CD14-positive monocyte (primary cell): Measurements from ENCODE around the gene ANTKMT. TPM values are rescaled to one million over a fixed set of nuclear protein-coding genes. Genes with fewer than 3 reads are reported as not detected.

ENCODE experiments used
- DNase-seq, 3 donors: peaks; one replicate each; pipeline ENCODE4 v3.0.0-alpha.2; 2011 to 2022
- H2AFZ ChIP-seq: 2 replicates; pipeline ENCODE4 v1.6.0; 2012; ENCODE audit warnings: mild to moderate bottlenecking, low read depth, low read length, inconsistent platforms; ENCODE audit not compliant: insufficient read depth, poor library complexity, severe bottlenecking
- H3K27ac ChIP-seq, 2 donors: 1 replicate in 1 of 2; 2 replicates in 1 of 2; pipeline ENCODE4 v1.5.1; 2012 to 2013; ENCODE audit warnings: low read length in 2 of 2, control low read depth in 1 of 2, inconsistent platforms in 1 of 2, low read depth in 1 of 2, mild to moderate bottlenecking in 1 of 2
- H3K27me3 ChIP-seq, 2 donors: one replicate each; pipeline versions ENCODE4 v1.6.0 to v1.6.1; 2011 to 2013; ENCODE audit warnings: low read length in 2 of 2; ENCODE audit not compliant: control insufficient read depth in 2 of 2, insufficient read depth in 2 of 2
- H3K36me3 ChIP-seq, 2 donors: replicated peaks in 1 of 2; 1 replicate in 1 of 2; 2 replicates in 1 of 2; pipeline versions ENCODE4 v1.5.1 to v1.6.1; 2012 to 2013; ENCODE audit warnings: low read length in 2 of 2, control low read depth in 1 of 2, inconsistent platforms in 1 of 2, mild to moderate bottlenecking in 1 of 2; ENCODE audit not compliant: insufficient read depth in 2 of 2, control insufficient read depth in 1 of 2
- H3K4me1 ChIP-seq, 2 donors: 1 replicate in 1 of 2; 2 replicates in 1 of 2; pipeline versions ENCODE4 v1.5.1 to v1.6.1; 2012 to 2013; ENCODE audit warnings: low read length in 2 of 2, control low read depth in 1 of 2, inconsistent platforms in 1 of 2, mild to moderate bottlenecking in 1 of 2, moderate library complexity in 1 of 2; ENCODE audit not compliant: insufficient read depth in 2 of 2, control insufficient read depth in 1 of 2
- H3K4me2 ChIP-seq: replicated peaks from 2 replicates; pipeline ENCODE3; 2012; ENCODE audit warnings: low read length, moderate library complexity, mild to moderate bottlenecking; ENCODE audit not compliant: poor library complexity, severe bottlenecking; ENCODE audit errors: extremely low read depth
- H3K4me3 ChIP-seq, 3 experiments: fragments of 200-600 bp in 1 of 3; sonication (generic) in 1 of 3; replicated peaks in 1 of 3; 1 replicate in 2 of 3; 2 replicates in 1 of 3; pipeline ENCODE4 v1.5.1; 2011 to 2013; ENCODE audit warnings: low read length in 3 of 3, mild to moderate bottlenecking in 3 of 3, control low read depth in 2 of 3, low read depth in 2 of 3, inconsistent platforms in 1 of 3, moderate library complexity in 1 of 3
- H3K79me2 ChIP-seq: 2 replicates; pipeline ENCODE4 v1.6.0; 2012; ENCODE audit warnings: mild to moderate bottlenecking, control low read depth, inconsistent platforms, low read length, moderate library complexity; ENCODE audit not compliant: insufficient read depth
- H3K9ac ChIP-seq: 2 replicates; pipeline ENCODE4 v1.6.0; 2017; ENCODE audit warnings: low read length, mild to moderate bottlenecking; ENCODE audit not compliant: insufficient read depth, poor library complexity, severe bottlenecking
- H3K9me3 ChIP-seq, 2 donors: replicated peaks in 1 of 2; 1 replicate in 1 of 2; 2 replicates in 1 of 2; pipeline versions ENCODE4 v1.5.1 to v1.6.1; 2012 to 2013; ENCODE audit warnings: low read length in 2 of 2, control low read depth in 1 of 2; ENCODE audit not compliant: control insufficient read depth in 1 of 2, insufficient read depth in 1 of 2
- H4K20me1 ChIP-seq: 2 replicates; pipeline ENCODE4 v1.6.0; 2012; ENCODE audit warnings: mild to moderate bottlenecking, low read length, control low read depth, moderate library complexity; ENCODE audit not compliant: insufficient read depth
- H3K27ac Mint-ChIP-seq, 7 donors: one replicate each; pipeline ENCODE4 v1.8.0; 2020; ENCODE audit warnings: mild to moderate bottlenecking in 7 of 7, mixed read lengths in 7 of 7, moderate library complexity in 6 of 7, inconsistent platforms in 2 of 7
- H3K27me3 Mint-ChIP-seq, 3 donors: one replicate each; pipeline ENCODE4 v1.8.0; 2021 to 2022; ENCODE audit warnings: low read depth in 3 of 3, mild to moderate bottlenecking in 3 of 3, mixed read lengths in 3 of 3, moderate library complexity in 3 of 3, inconsistent platforms in 1 of 3
- H3K36me3 Mint-ChIP-seq, 2 donors: one replicate each; pipeline ENCODE4 v1.8.0; 2020; ENCODE audit warnings: mixed read lengths in 2 of 2, inconsistent platforms in 1 of 2, mild to moderate bottlenecking in 1 of 2
- H3K4me1 Mint-ChIP-seq: one replicate; pipeline ENCODE4 v1.8.0; 2020; ENCODE audit warnings: mild to moderate bottlenecking, mixed read lengths
- H3K4me3 Mint-ChIP-seq, 2 donors: one replicate each; pipeline ENCODE4 v1.8.0; 2020; ENCODE audit warnings: mild to moderate bottlenecking in 2 of 2, mixed read lengths in 2 of 2, moderate library complexity in 1 of 2
- H3K9me3 Mint-ChIP-seq, 7 donors: one replicate each; pipeline ENCODE4 v1.8.0; 2020 to 2022; ENCODE audit warnings: mixed read lengths in 7 of 7, mild to moderate bottlenecking in 6 of 7, moderate library complexity in 6 of 7, inconsistent platforms in 2 of 7
- WGBS: methylation state at CpG from one replicate; pipeline ENCODE4 v1.1.5; 2013; ENCODE audit warnings: missing lambda C conversion rate; ENCODE audit not compliant: insufficient coverage; 5-methylcytosine and 5-hydroxymethylcytosine counted together
- intact Hi-C, 2 donors: fragments of 100-400 bp; cut with micrococcal nuclease; formaldehyde crosslinking; loops; one replicate each; pipeline versions ENCODE4 v1.15.0 to v1.15.1; 2023
- polyA plus RNA-seq, 3 donors: library from polyadenylated mRNA; depleted of rRNA in 1 of 3; unstranded in 2 of 3; stranded (reverse) in 1 of 3; fragments of 300-500 nt in 2 of 3; fragments of >200 nt in 1 of 3; fragmentation: Illumina TruSeq in 2 of 3; gene quantifications; 1 replicate in 2 of 3; 2 replicates in 1 of 3; pipeline ENCODE4 v1.2.3, GENCODE V29; 2012 to 2021
- TF ChIP-seq, protein P1 (sequence below): fragments of 200-600 bp; IDR thresholded peaks from one replicate; pipeline ENCODE4 v1.8.0; 2022; ENCODE audit warnings: antibody characterized with exemption, mild to moderate bottlenecking

Gene ANTKMT
- polyA plus RNA-seq, 3 donors = 21.5 to 56.3 (median 34.4) TPM

DNA sequence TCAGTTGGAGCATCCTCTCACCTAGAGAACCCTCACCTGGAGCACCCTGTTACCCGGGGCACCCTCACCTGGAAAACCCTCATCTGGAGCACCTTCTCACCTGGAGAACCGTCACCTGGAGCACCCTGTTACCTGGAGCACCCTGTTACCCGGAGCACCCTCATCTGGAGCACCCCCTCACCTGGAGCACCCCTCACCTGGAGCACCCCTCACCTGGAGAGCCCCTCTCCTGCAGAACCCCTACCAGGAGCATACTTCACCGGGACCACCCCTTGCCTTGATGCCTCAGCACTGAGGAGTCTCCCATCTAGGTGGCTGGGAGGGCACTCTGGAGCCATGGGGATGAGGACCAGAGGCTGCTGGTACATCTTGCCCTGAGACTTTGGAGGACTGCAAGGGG is 12.0 kb upstream of the ANTKMT start:
- Mint-ChIP-seq H3K4me3 (no peak overlapping the region), H3K9me3 (peaks cover 0 to 5% (median 0%) of the 10 kb centered on the region in 7 donors), H3K27me3 (peaks cover 48 to 74% (median 71%) of the 10 kb centered on the region in 3 donors), H3K36me3 (no peaks in the 10 kb centered on the region), H3K27ac (no peak overlapping the region), H3K4me1 (no peaks in the 10 kb centered on the region)
- Histone ChIP-seq H3K27ac (no peak overlapping the region), H3K4me1 (no peaks in the 10 kb centered on the region), H3K9ac (no peak overlapping the region), H3K4me2 (no peak overlapping the region), H3K4me3 (no peak overlapping the region), H3K27me3 (peaks cover 3 to 68% of the 10 kb centered on the region in 2 donors), H3K36me3 (no peaks in the 10 kb centered on the region), H2AFZ (no peak overlapping the region), H4K20me1 (no peaks in the 10 kb centered on the region), H3K9me3 (peaks cover 0 to 1% of the 10 kb centered on the region in 2 donors), H3K79me2 (no peaks in the 10 kb centered on the region)
- DNase-seq = no peak
- intact Hi-C loops = no loop called here
- WGBS = 83% methylated on average over 2 of the region's 4 CpGs
- TF ChIP-seq, protein P1, sequence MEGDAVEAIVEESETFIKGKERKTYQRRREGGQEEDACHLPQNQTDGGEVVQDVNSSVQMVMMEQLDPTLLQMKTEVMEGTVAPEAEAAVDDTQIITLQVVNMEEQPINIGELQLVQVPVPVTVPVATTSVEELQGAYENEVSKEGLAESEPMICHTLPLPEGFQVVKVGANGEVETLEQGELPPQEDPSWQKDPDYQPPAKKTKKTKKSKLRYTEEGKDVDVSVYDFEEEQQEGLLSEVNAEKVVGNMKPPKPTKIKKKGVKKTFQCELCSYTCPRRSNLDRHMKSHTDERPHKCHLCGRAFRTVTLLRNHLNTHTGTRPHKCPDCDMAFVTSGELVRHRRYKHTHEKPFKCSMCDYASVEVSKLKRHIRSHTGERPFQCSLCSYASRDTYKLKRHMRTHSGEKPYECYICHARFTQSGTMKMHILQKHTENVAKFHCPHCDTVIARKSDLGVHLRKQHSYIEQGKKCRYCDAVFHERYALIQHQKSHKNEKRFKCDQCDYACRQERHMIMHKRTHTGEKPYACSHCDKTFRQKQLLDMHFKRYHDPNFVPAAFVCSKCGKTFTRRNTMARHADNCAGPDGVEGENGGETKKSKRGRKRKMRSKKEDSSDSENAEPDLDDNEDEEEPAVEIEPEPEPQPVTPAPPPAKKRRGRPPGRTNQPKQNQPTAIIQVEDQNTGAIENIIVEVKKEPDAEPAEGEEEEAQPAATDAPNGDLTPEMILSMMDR = no peak

DNA sequence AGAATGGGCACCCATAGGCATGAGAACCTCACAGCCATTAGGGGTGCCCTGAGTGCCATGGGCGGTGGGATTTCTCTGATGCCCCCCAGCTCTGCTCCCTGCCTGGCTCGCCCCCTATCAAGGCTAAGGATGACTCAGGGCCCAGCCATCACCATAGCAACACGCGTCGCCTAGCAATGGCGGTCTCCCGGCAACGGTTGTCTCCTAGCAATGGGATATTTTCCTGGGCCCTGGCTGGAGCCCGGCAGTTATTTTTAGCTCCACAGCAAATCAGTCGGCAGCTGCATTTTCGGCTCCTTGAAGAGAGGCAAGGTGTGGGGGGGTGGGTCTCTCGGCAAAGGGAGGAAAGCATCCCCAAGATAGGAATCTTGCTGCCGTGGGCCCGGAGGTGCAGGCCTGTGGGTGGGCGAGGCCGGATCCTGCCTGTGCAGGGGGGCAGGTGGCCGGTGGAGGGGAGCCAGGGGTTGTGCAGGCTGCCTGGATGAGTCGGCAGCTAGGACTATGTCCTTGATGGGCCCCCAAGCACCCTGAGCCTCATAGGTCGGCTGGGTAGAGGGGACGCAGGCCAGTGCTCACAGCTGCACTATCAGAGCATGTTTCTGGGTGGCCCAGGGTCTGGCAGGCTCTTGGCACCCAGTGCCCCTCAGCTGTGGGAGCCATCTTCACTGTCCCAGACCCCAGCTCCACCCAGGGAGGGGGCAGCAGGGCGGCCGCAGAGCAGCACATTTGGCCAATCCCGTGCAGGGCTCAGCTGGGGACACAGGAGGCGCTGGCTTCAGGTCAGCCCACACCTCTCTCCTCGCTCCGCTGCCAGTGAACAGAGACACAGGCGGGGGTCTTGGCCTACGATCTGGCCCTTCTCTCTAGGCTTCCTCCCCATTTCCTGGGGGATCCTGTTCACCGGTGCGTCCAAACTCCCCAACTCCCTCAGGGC is 11.1 kb upstream of the ANTKMT start:
- no peak overlapping the region for H2AFZ ChIP-seq
- peaks cover 0 to 5% (median 0%) of the 10 kb centered on the region in 7 donors for H3K9me3 Mint-ChIP-seq

More for the DNA sequence above, 11.1 kb upstream of the ANTKMT start:
- no peak overlapping the region for H3K27ac ChIP-seq
- intact Hi-C loops = loop anchor here in 1 of 2 donors (2.0 kb wide), 1 partner anchor 75 kb away; no protein-coding TSS in a partner anchor
- 42% methylated on average over 29 of the region's 30 CpGs for WGBS
- TF ChIP-seq, protein P1 = no peak
- no peaks in the 10 kb centered on the region for H3K4me1 Mint-ChIP-seq
- peak overlapping the region in 1 of 2 donors; percentile 26 for H3K4me3 Mint-ChIP-seq
- H4K20me1 ChIP-seq = no peaks in the 10 kb centered on the region
- no peak overlapping the region for H3K4me3 ChIP-seq
- peaks cover 7 to 8% of the 10 kb centered on the region in 2 donors for H3K4me1 ChIP-seq
- no peak overlapping the region for H3K4me2 ChIP-seq
- H3K79me2 ChIP-seq = no peaks in the 10 kb centered on the region
- no peaks in the 10 kb centered on the region for H3K9me3 ChIP-seq
- peaks cover 3 to 67% of the 10 kb centered on the region in 2 donors for H3K27me3 ChIP-seq
- no peak for DNase-seq
- H3K27ac Mint-ChIP-seq = peak overlapping the region in 1 of 7 donors; percentile 6
- no peaks in the 10 kb centered on the region for H3K36me3 Mint-ChIP-seq
- H3K27me3 Mint-ChIP-seq = peaks cover 42 to 74% (median 68%) of the 10 kb centered on the region in 3 donors
- no peaks in the 10 kb centered on the region for H3K36me3 ChIP-seq
- no peak overlapping the region for H3K9ac ChIP-seq
